HUES6 (cell line): ENCODE results near the gene HOXD11.

Experiments used
- H3K27ac ChIP-seq: 2 replicates; pipeline ENCODE4 v1.7.0; 2013; ENCODE audit warnings: low read depth, mild to moderate bottlenecking, low read length, inconsistent platforms
- H3K27me3 ChIP-seq: 2 replicates; pipeline ENCODE4 v1.6.1; 2013; ENCODE audit warnings: low read length; ENCODE audit not compliant: control insufficient read depth, insufficient read depth
- H3K36me3 ChIP-seq: 2 replicates; pipeline ENCODE4 v1.6.1; 2013; ENCODE audit warnings: low read length; ENCODE audit not compliant: control insufficient read depth, insufficient read depth
- H3K4me1 ChIP-seq: 2 replicates; pipeline ENCODE4 v1.6.1; 2013; ENCODE audit warnings: low read length; ENCODE audit not compliant: control insufficient read depth, insufficient read depth
- H3K4me3 ChIP-seq: 2 replicates; pipeline ENCODE4 v1.5.1; 2013; ENCODE audit warnings: low read depth, low read length
- H3K9ac ChIP-seq: one replicate; pipeline ENCODE4 v1.6.1; 2013; ENCODE audit warnings: mild to moderate bottlenecking, low read length
- H3K9me3 ChIP-seq: 2 replicates; pipeline ENCODE4 v1.6.1; 2013; ENCODE audit warnings: low read depth, low read length; ENCODE audit not compliant: control insufficient read depth, insufficient read depth

The HOXD11 gene

GRCh38 chr2:176120364-176121189 lies 13.5 kb downstream of the HOXD11 start:
- no peaks in the 10 kb centered on the region for H3K9me3 ChIP-seq
- H3K9ac ChIP-seq: peak overlapping the region; percentile 61
- no peaks in the 10 kb centered on the region for H3K36me3 ChIP-seq
- H3K27ac ChIP-seq: no peak overlapping the region
- H3K4me3 ChIP-seq: no peak overlapping the region; the same call in 1 of the 2 replicates
- peaks cover 100% of the 10 kb centered on the region for H3K27me3 ChIP-seq
- H3K4me1 ChIP-seq: no peaks in the 10 kb centered on the region

GRCh38 chr2:176121190-176122051 lies 14.3 kb downstream of the HOXD11 start:
- peaks cover 100% of the 10 kb centered on the region for H3K27me3 ChIP-seq
- H3K4me3 ChIP-seq: peak overlapping the region; percentile 31

GRCh38 chr2:176122052-176122682 lies 15.1 kb downstream of the HOXD11 start:
- Histone ChIP-seq H3K27me3 (peaks cover 100% of the 10 kb centered on the region), H3K27ac (peak overlapping the region; percentile 2; the same call in 1 of the 2 replicates), H3K36me3 (no peaks in the 10 kb centered on the region), H3K4me3 (peak overlapping the region; percentile 57), H3K9me3 (no peaks in the 10 kb centered on the region), H3K4me1 (no peaks in the 10 kb centered on the region), H3K9ac (peak overlapping the region; percentile 69)

More at GRCh38 chr2:176121190-176122051, 14.3 kb downstream of the HOXD11 start:
- peak overlapping the region; percentile 61 for H3K9ac ChIP-seq
- H3K27ac ChIP-seq: no peak overlapping the region
- H3K9me3 ChIP-seq: no peaks in the 10 kb centered on the region
- H3K36me3 ChIP-seq: no peaks in the 10 kb centered on the region
- H3K4me1 ChIP-seq: no peaks in the 10 kb centered on the region

- Histone ChIP-seq H3K9me3 (no peaks in the 10 kb centered on the region), H3K27me3 (peaks cover 100% of the 10 kb centered on the region), H3K9ac (peak within 1 kb of the TSS; percentile 69), H3K27ac (peak within 1 kb of the TSS; percentile 2; the same call in 1 of the 2 replicates), H3K4me3 (peak within 1 kb of the TSS; percentile 57), H3K36me3 (no peaks in the 10 kb centered on the region), H3K4me1 (0 out of 2 replicates have a peak, but pooled peaks cover under 1% of the 10 kb centered on the region)
These were observed 15.8 kb downstream of the HOXD11 start, which contains the start of gene HOXD9 for GRCh38 chr2:176122683-176123410. Gene HOXD9, plus strand, starts transcription at chr2:176122719. Its CDS starts 50 bp downstream, at chr2:176122769.

GRCh38 chr2:176123411-176124109 lies 16.5 kb downstream of the HOXD11 start:
- peaks cover 100% of the 10 kb centered on the region for H3K27me3 ChIP-seq
- peaks cover 8% of the 10 kb centered on the region for H3K4me1 ChIP-seq
- peak overlapping the region; percentile 57 for H3K4me3 ChIP-seq
- no peaks in the 10 kb centered on the region for H3K36me3 ChIP-seq
- no peaks in the 10 kb centered on the region for H3K9me3 ChIP-seq
- no peak overlapping the region for H3K27ac ChIP-seq
- peak overlapping the region; percentile 69 for H3K9ac ChIP-seq

- Histone ChIP-seq H3K36me3 (no peaks in the 10 kb centered on the region), H3K9me3 (no peaks in the 10 kb centered on the region), H3K9ac (peak overlapping the region; percentile 69), H3K27me3 (peaks cover 100% of the 10 kb centered on the region), H3K4me1 (peaks cover 13% of the 10 kb centered on the region), H3K27ac (no peak overlapping the region; the same call in 1 of the 2 replicates), H3K4me3 (peak overlapping the region; percentile 57; the same call in 1 of the 2 replicates)
These were observed 17.2 kb downstream of the HOXD11 start for GRCh38 chr2:176124110-176124946.

GRCh38 chr2:176124947-176125771 lies 18.1 kb downstream of the HOXD11 start:
- Histone ChIP-seq H3K9ac (peak overlapping the region; percentile 69), H3K27ac (no peak overlapping the region; the same call in 1 of the 2 replicates), H3K27me3 (peaks cover 100% of the 10 kb centered on the region), H3K4me1 (peaks cover 13% of the 10 kb centered on the region), H3K4me3 (no peak overlapping the region; the same call in 1 of the 2 replicates), H3K9me3 (no peaks in the 10 kb centered on the region), H3K36me3 (no peaks in the 10 kb centered on the region)

GRCh38 chr2:176125772-176126054 lies 18.6 kb downstream of the HOXD11 start:
- Histone ChIP-seq H3K27ac (no peak overlapping the region; the same call in 1 of the 2 replicates), H3K4me1 (peaks cover 13% of the 10 kb centered on the region), H3K27me3 (peaks cover 100% of the 10 kb centered on the region), H3K9me3 (no peaks in the 10 kb centered on the region), H3K4me3 (no peak overlapping the region), H3K36me3 (no peaks in the 10 kb centered on the region), H3K9ac (peak overlapping the region; percentile 72)
